AG09309 (cell line): ENCODE measurements around the gene SLC16A13.
"Not testable (repeated sequence)": the region's sequence is repeated elsewhere in the genome, so short reads cannot be mapped to it uniquely, and the experiment has no call there.

Experiments
- DNase-seq: peaks from one replicate; pipeline ENCODE4 v3.0.0-alpha.2; 2010; ENCODE audit warnings: low read depth
- H3K4me3 ChIP-seq: 2 replicates; pipeline ENCODE4 v1.5.1; 2011; ENCODE audit warnings: mild to moderate bottlenecking, low read depth, low read length, moderate library complexity; ENCODE audit not compliant: control insufficient read depth
- CTCF ChIP-seq: IDR thresholded peaks from 2 replicates; pipeline ENCODE4 v1.5.1; 2011; ENCODE audit warnings: mild to moderate bottlenecking, low read depth, low read length, inconsistent platforms; ENCODE audit not compliant: insufficient read depth, control insufficient read depth; ENCODE audit errors: missing control alignments

Gene SLC16A13

GRCh38 chr17:7084088-7084487, 48.3 kb downstream of the SLC16A13 start:
- no peak for TF ChIP-seq CTCF
- no peak for DNase-seq
- H3K4me3 ChIP-seq, result no peak overlapping the region

DNA sequence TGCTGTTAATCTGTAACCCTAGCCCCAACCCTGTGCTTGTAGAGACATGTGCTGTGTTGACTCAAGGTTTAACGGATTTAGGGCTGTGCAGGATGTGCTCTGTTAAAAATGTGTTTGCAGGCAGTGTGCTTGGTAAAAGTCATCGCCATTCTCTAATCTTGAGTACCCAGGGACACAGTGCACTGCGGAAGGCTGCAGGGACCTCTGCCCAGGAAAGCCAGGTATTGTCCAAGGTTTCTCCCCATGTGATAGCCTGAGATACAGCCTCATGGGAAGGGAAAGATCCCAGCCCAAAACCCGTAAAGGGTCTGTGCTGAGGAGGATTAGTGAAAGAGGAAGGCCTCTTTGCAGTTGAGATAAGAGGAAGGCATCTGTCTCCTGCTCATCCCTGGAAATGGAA, 52.6 kb downstream of the SLC16A13 start:
- DNase-seq, H3K4me3 ChIP-seq: not testable (repeated sequence)

- H3K4me3 ChIP-seq, DNase-seq: not testable (repeated sequence)
Observed at GRCh38 chr17:7089570-7089969, 53.8 kb downstream of the SLC16A13 start.
